ENCODE data around the gene PPP1R26.
"Not testable (repeated sequence)": the region's sequence is repeated elsewhere in the genome, so short reads cannot be mapped to it uniquely, and the experiment has no call there.

PPP1R26 gene

DNA sequence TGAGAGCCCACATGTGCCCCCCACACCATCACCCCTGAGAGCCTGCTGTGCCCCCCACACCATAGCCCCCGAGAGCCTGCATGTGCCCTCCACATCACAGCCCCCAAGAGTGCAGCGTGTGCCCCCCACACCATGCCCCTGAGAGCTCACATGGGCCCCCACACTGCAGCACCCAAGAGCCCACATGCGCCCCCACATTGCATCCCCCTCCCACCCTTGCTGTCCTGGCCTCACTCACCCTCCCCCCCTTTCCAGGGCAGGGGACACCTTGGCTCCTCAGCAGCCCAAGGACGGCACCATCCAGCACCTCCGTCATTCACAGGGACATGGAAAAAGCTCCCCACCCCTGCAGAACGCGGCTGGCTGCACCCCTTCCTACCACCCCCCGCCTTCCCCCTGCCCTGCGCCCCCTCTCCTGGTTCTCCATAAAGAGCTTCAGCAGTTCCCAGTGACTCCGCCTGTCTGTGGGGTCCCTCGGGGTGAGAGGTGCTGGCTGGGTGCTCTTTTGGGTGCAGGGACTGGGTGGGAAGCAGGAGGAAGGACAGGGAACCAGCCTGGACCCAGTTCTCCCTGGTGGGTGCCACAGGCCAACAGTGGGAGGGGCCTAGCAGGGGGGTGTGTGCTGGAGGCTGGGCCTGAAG is 46.6 kb downstream of the PPP1R26 start:
- TF ChIP-seq CTCF (conservative IDR thresholded peaks at IDR 0.05), result no peak
- H3K27ac ChIP-seq, result no peak overlapping the region

- TF ChIP-seq CTCF (conservative IDR thresholded peaks at IDR 0.05), result no peak
- no peak overlapping the region for H3K27ac ChIP-seq
Measured at GRCh38 chr9:135526730-135527571, 47.4 kb downstream of the PPP1R26 start.

DNA sequence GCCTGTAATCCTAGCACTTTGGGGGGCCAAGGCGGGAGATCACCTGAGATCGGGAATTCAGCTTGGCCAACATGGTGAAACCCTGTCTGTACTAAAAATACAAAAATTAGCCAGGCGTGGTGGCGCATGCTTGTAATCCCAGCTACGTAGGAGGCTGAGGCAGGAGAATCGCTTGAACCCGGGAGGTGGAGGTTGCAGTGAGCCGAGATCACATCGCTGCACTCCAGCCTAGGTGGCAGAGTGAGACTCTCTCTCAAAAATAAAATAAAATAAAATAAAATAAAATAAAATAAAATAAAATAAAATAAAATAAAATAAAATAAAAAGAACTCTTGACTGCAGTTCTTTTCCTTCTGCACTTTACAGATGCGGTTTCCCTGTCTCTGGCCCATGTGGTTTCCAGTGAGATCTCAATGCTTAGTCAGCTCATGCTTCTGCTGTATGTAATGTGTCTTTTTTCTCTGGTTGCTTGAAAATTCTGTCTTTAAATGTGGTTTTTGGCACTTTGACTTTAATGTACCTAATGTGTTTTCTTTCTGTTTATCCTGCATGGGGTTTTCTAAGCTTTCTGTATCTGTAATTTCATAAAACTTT is 49.4 kb downstream of the PPP1R26 start:
- not testable (repeated sequence) for H3K27ac ChIP-seq

DNA sequence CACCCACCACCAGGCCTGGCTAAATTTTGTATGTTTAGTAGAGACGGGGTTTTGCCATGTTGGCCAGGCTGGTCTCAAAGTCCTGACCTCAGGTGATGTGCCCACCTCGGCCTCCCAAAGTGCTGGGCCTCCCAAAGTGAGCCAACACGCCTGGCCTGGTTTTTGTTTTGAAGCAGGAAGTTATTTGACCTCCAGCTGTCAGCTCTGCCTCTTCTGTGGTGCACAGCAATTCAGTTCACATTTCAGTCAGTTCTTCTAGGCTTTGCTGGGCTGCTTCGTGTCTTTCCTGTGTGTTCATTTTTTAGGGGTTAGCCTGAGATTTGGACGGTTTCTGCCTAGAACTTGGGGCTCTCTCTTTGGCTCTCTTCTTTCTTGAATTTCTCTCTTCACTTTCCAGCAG is 50.6 kb downstream of the PPP1R26 start:
- no peak for TF ChIP-seq CTCF (conservative IDR thresholded peaks at IDR 0.05)
- H3K27ac ChIP-seq, result no peak overlapping the region

DNA sequence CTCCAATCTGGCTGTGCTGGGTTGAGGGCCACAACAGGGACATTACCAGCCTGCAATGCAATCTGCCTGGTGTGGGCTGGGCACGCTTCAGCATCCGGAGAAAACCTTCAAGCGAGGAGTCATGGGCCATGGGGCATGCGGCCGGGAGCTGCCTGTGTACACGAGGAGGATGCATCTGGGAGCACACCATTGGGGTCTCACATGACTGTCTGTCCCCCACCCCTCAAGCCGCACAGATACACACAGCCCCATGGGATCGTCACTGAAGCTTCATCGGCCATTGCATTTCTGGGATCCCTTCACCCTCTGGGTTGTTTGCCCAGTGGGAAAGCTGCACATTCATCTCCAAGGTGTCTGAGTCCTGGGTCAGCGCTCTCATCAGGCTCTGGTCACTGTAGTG is 51.5 kb downstream of the PPP1R26 start:
- H3K27ac ChIP-seq, result no peak overlapping the region
- no peak for TF ChIP-seq CTCF (conservative IDR thresholded peaks at IDR 0.05)

GRCh38 chr9:135533113-135533512 is 53.5 kb downstream of the PPP1R26 start:
- no peak for TF ChIP-seq CTCF (conservative IDR thresholded peaks at IDR 0.05)
- no peak overlapping the region for H3K27ac ChIP-seq

GRCh38 chr9:135533674-135534073 is 54.1 kb downstream of the PPP1R26 start:
- H3K27ac ChIP-seq, result no peak overlapping the region
- TF ChIP-seq CTCF (conservative IDR thresholded peaks at IDR 0.05), result no peak

- not testable (repeated sequence) for H3K27ac ChIP-seq
Measured at GRCh38 chr9:135534192-135534711, 54.7 kb downstream of the PPP1R26 start.

GRCh38 chr9:135534826-135535225 is 55.2 kb downstream of the PPP1R26 start:
- not testable (repeated sequence) for H3K27ac ChIP-seq

GRCh38 chr9:135535631-135536030 is 56.0 kb downstream of the PPP1R26 start:
- H3K27ac ChIP-seq, result not testable (repeated sequence)
